ENCODE results near the gene ZDHHC19. TPM values are rescaled to one million over a fixed set of nuclear protein-coding genes. Genes with fewer than 3 reads are reported as not detected.
A peak's percentile ranks its signal among the peaks of the same experiment; 100 is the strongest.

Gene ZDHHC19
- total and polyA plus RNA-seq, 12 donors = 0.19 to 1.3 (median 0.77) TPM; not detected in 9

DNA sequence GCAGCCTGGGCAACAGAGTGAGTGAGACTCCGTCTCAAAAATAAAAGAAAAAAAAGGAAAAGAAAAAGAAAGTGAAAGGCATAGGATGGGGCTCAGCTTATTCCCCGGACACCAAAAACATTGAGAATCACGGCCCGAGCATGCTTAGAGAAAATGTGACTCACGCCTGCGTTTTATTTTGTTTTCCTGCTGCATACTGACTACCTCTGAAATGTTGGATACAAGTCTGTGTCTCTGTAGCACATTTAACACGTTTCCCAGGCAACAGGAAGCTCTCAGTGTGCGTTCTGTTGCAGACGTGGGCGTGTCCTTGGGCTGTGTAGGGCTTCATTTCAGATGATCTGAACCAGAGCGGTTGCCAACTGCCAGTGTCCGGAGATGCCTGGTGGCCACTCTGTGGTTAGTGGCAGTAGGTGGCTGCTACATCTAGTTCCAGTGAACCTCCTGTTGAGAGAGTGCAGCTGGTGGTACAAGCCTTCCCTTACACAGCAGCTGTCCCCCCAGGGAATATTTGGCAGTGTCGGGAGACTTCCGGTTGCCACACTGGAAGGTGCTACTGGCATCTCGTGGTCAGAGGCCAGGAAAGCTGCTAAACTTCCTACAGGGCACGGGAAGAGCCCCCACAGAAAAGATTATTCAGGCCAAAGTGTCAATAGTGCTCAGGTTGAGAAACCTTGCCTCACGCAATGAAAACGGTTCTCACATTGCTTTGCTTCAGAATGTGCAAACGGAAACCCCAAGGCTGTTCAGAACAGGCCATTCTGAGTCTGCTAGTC is 8.2 kb upstream of the ZDHHC19 start:
- Histone ChIP-seq H3K9me3 (no peaks in the 10 kb centered on the region), H3K4me1 (peaks cover 0 to 26% (median 8%) of the 10 kb centered on the region in 9 donors), H3K36me3 (no peaks in the 10 kb centered on the region), H3K4me3 (peak overlapping the region in 7 of 10 donors; percentile 0 to 44 (median 37)), H3K27me3 (peaks cover 3 to 24% (median 10%) of the 10 kb centered on the region in 7 donors), H3K27ac (peak overlapping the region in 5 of 10 donors; percentile 33 to 81 (median 47))
- TF ChIP-seq, protein P1, sequence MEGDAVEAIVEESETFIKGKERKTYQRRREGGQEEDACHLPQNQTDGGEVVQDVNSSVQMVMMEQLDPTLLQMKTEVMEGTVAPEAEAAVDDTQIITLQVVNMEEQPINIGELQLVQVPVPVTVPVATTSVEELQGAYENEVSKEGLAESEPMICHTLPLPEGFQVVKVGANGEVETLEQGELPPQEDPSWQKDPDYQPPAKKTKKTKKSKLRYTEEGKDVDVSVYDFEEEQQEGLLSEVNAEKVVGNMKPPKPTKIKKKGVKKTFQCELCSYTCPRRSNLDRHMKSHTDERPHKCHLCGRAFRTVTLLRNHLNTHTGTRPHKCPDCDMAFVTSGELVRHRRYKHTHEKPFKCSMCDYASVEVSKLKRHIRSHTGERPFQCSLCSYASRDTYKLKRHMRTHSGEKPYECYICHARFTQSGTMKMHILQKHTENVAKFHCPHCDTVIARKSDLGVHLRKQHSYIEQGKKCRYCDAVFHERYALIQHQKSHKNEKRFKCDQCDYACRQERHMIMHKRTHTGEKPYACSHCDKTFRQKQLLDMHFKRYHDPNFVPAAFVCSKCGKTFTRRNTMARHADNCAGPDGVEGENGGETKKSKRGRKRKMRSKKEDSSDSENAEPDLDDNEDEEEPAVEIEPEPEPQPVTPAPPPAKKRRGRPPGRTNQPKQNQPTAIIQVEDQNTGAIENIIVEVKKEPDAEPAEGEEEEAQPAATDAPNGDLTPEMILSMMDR (IDR thresholded peaks at IDR 0.05) = no peak
- DNase-seq = peak; percentile 38 to 63
- 26 to 46% methylated on average over 19 of the region's 19 CpGs for WGBS, 2 donors
- ATAC-seq = peak; percentile 46 to 89 (median 73)
- intact Hi-C loops (cut with DNase I) = no loop called here

DNA sequence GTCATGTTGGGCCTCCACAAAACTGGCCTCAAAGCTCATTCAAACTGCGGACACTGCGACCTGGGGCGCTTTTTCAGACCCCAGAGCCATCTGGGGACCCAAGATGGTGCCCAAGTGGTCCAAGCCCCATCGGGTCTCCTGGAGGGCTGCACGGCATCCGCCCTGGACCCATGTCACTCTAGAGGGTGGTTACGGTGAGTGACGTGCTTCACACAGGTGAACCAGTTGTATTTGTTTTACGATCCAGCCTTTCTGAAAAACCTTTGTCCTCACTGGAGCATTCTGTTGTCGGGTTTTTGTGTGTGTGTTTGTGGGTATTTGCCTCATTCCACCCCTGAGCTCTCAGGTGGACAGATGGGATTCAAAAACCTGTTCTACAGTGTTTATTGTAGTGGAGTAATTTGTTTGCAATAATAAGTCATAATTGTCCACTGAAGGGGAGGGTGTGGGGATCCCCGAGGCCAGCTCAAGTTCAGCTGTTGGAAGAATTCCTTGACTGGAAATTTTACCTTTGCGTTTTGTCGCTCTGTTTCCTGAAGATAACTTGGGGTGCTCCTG is 7.0 kb upstream of the ZDHHC19 start:
- H3K4me3 ChIP-seq = no peak overlapping the region
- peaks cover 3 to 31% (median 17%) of the 10 kb centered on the region in 7 donors for H3K27me3 ChIP-seq
- TF ChIP-seq, protein P1 (IDR thresholded peaks at IDR 0.05) = no peak
- intact Hi-C loops (cut with DNase I) = no loop called here
- H3K36me3 ChIP-seq = no peaks in the 10 kb centered on the region
- ATAC-seq (no peak), DNase-seq (no peak)
- 90 to 97% methylated on average over 13 of the region's 13 CpGs for WGBS, 2 donors
- H3K27ac ChIP-seq = no peak overlapping the region
- peaks cover 0 to 26% (median 8%) of the 10 kb centered on the region in 9 donors for H3K4me1 ChIP-seq
- H3K9me3 ChIP-seq = no peaks in the 10 kb centered on the region

DNA sequence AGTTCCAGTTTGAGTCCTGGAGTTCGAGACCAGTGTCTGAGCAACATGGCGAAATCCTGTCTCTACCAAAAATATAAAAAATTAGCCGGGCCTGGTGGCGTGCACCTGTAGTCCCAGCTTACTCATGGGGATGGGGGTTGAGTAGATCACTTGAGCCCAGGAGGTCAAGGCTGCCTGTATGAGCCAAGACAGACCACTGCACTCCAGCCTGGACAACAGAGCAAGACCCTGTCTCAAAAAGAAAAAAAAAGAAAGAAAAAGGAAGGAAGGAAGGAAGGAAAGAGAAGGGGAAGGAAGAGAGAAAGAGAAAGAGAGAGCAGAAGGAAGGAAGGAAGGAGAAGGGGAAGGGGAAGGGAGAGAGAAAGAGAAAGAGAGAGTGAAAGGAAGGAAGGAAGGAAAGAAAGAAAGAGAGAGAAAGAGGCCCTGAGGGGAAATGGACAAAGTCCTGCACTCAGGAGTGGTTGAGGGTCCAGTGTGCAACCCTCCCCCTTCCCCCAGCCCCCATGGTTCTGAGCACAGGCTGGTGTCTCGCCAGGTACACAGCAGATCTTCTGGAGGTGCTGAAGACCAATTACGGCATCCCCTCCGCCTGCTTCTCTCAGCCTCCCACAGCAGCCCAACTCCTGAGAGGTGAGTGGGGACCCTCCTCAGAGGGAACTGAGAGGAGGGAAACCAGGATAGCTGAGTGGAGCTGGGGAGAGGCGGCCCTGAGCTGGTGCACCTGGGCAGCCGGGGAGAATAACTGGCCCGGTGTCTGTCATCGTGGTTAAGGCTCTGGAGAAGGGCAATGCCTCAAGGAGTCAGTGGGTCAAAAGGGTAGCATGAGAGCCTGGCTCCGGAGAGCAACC is 6.3 kb upstream of the ZDHHC19 start:
- Histone ChIP-seq H3K36me3 (no peaks in the 10 kb centered on the region), H3K4me1 (peaks cover 0 to 26% (median 8%) of the 10 kb centered on the region in 9 donors), H3K27ac (no peak overlapping the region), H3K9me3 (no peaks in the 10 kb centered on the region), H3K27me3 (peaks cover 3 to 31% (median 17%) of the 10 kb centered on the region in 7 donors), H3K4me3 (no peak overlapping the region)
- 94% methylated on average over 12 of the region's 12 CpGs for WGBS, 2 donors
- ATAC-seq (no peak), DNase-seq (no peak)
- intact Hi-C loops (cut with DNase I) = no loop called here
- TF ChIP-seq, protein P1 (IDR thresholded peaks at IDR 0.05) = no peak

DNA sequence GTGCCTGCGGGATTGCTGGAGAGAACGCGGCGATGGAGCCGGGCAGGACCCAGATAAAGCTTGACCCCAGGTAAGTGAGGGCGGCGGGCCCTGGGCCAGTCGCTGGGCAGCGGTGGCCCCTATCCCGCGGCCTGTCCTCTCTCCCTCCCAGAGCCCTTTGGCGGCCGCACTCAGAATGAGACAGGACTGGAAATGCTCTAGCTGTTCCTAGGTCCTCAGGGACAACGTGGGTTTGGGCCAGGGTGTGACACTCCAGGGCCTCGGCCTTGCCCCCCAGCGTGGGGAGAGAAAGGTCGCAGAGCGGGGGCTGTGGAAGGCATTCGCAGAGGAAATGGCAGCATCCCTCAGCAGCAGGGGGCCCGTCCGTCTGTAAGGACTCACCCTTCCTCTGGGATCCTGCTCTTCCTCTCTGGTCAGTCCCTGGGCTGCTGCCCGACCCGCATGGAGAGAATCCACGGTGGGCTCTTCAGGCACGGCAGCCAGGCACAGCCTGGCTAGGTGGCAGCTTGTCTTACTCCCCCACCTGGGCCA is 5.5 kb upstream of the ZDHHC19 start:
- WGBS, 2 donors = 30 to 40% methylated on average over 25 of the region's 25 CpGs

More for the DNA sequence above, 5.5 kb upstream of the ZDHHC19 start:
- DNase-seq (no peak), ATAC-seq (no peak)
- TF ChIP-seq, protein P1 (IDR thresholded peaks at IDR 0.05) = no peak
- H3K4me1 ChIP-seq = peaks cover 0 to 26% (median 8%) of the 10 kb centered on the region in 9 donors
- no peaks in the 10 kb centered on the region for H3K9me3 ChIP-seq
- H3K27me3 ChIP-seq = peaks cover 3 to 31% (median 17%) of the 10 kb centered on the region in 7 donors
- H3K4me3 ChIP-seq = no peak overlapping the region
- no peaks in the 10 kb centered on the region for H3K36me3 ChIP-seq
- H3K27ac ChIP-seq = no peak overlapping the region
- intact Hi-C loops (cut with DNase I) = no loop called here
